SK-N-SH (cell line): ENCODE data around the gene TMEM185A. TPM values are rescaled to one million over a fixed set of nuclear protein-coding genes. Genes with fewer than 3 reads are reported as not detected.

Experiments used
- CTCF ChIA-PET: fragments of 300-600, 350-600 bp; formaldehyde crosslinking; extraction: SDS; loops from one replicate; lab custom pipeline; 2021; lab: Yijun Ruan, JAX
- POLR2A ChIA-PET: fragments of 350-600 bp; sonication (Branson Sonifier 250); formaldehyde crosslinking; extraction: SDS; loops from one replicate; lab custom pipeline; 2020; ENCODE audit warnings: antibody characterized with exemption, inconsistent platforms; lab: Yijun Ruan, JAX
- DNase-seq: peaks from one replicate; pipeline ENCODE4 v3.0.0; 2012
- H2AFZ ChIP-seq: fragments of 200-600 bp; sonication (generic); 2 replicates; pipeline ENCODE4 v1.8.1; 2016; ENCODE audit warnings: antibody characterized with exemption, mild to moderate bottlenecking, low read depth
- H3F3A ChIP-seq: fragments of 200-600 bp; sonication (generic); replicated peaks from 2 replicates; pipeline ENCODE3; 2016; ENCODE audit warnings: antibody characterized with exemption, mild to moderate bottlenecking; ENCODE audit not compliant: insufficient read depth
- H3K27ac ChIP-seq, 2 experiments: fragments of 200-500 bp in 1 of 2; fragments of 200-600 bp in 1 of 2; sonication (Bioruptor generic) in 1 of 2; sonication (generic), shearing (Covaris generic) in 1 of 2; 2 replicates each; pipeline versions ENCODE4 v1.5.1 to v1.6.1; 2014 to 2016; ENCODE audit warnings: low read depth in 2 of 2, inconsistent platforms in 1 of 2, low read length in 1 of 2, mild to moderate bottlenecking in 1 of 2, mixed read lengths in 1 of 2
- H3K27me3 ChIP-seq: fragments of 200-600 bp; sonication (generic), shearing (Covaris generic); 2 replicates; pipeline ENCODE4 v1.6.1; 2016; ENCODE audit warnings: mixed run types; ENCODE audit not compliant: insufficient read depth
- H3K36me3 ChIP-seq, 2 experiments: fragments of 200-500 bp in 1 of 2; fragments of 200-600 bp in 1 of 2; sonication (Bioruptor generic) in 1 of 2; sonication (generic) in 1 of 2; replicated peaks in 1 of 2; 2 replicates each; pipeline versions ENCODE3 to v1.5.1; 2014 to 2016; ENCODE audit warnings: low read length in 1 of 2, mild to moderate bottlenecking in 1 of 2; ENCODE audit not compliant: insufficient read depth in 2 of 2, control insufficient read depth in 1 of 2
- H3K4me1 ChIP-seq, 2 experiments: fragments of 200-500 bp in 1 of 2; fragments of 200-600 bp in 1 of 2; sonication (Bioruptor generic) in 1 of 2; sonication (generic), shearing (Covaris generic) in 1 of 2; 2 replicates each; pipeline versions ENCODE4 v1.5.1 to v1.6.1; 2014 to 2016; ENCODE audit warnings: low read depth in 1 of 2, low read length in 1 of 2, mixed run types in 1 of 2; ENCODE audit not compliant: insufficient read depth in 2 of 2, control insufficient read depth in 1 of 2
- H3K4me2 ChIP-seq: fragments of 200-600 bp; sonication (generic), shearing (Covaris generic); 2 replicates; pipeline ENCODE4 v1.6.1; 2017; ENCODE audit warnings: mixed run types
- H3K4me3 ChIP-seq, 2 experiments: fragments of 200-500 bp in 1 of 2; fragments of 200-600 bp in 1 of 2; sonication (Bioruptor generic) in 1 of 2; sonication (generic), shearing (Covaris generic) in 1 of 2; 2 replicates each; pipeline versions ENCODE4 v1.5.1 to v1.8.1; 2014 to 2016; ENCODE audit warnings: low read depth in 2 of 2, inconsistent platforms in 1 of 2, low read length in 1 of 2, mild to moderate bottlenecking in 1 of 2, mixed read lengths in 1 of 2, moderate library complexity in 1 of 2
- H3K79me2 ChIP-seq: fragments of 200-600 bp; sonication (generic); 2 replicates; pipeline ENCODE4 v1.8.1; 2017; ENCODE audit warnings: mild to moderate bottlenecking; ENCODE audit not compliant: insufficient read depth
- H3K9ac ChIP-seq: fragments of 200-600 bp; sonication (generic); 2 replicates; pipeline ENCODE4 v1.6.1; 2017; ENCODE audit warnings: mixed run types
- H3K9me2 ChIP-seq: fragments of 200-600 bp; sonication (generic); 2 replicates; pipeline ENCODE4 v1.6.1; 2017; ENCODE audit warnings: mixed run types
- H3K9me3 ChIP-seq: fragments of 200-600 bp; sonication (generic); 2 replicates; pipeline ENCODE4 v1.6.1; 2017; ENCODE audit warnings: mixed run types, mild to moderate bottlenecking, moderate library complexity
- H4K20me1 ChIP-seq: fragments of 200-600 bp; sonication (generic); 2 replicates; pipeline ENCODE4 v1.6.1; 2017; ENCODE audit warnings: mild to moderate bottlenecking, mixed run types; ENCODE audit not compliant: insufficient read depth
- CHD2 ChIP-seq: fragments of 150-350 bp; IDR thresholded peaks from 2 replicates; pipeline ENCODE4 v1.6.1; 2018; ENCODE audit warnings: low read length; ENCODE audit not compliant: partially characterized antibody
- EZH2phosphoT487 ChIP-seq: fragments of 200-600 bp; sonication (generic); IDR thresholded peaks from 2 replicates; pipeline ENCODE4 v1.6.1; 2017; ENCODE audit warnings: low read depth, mixed run types, mild to moderate bottlenecking, antibody characterized with exemption, moderate library complexity, borderline replicate concordance
- FOSL2 ChIP-seq: IDR thresholded peaks from 2 replicates; pipeline ENCODE4 v1.4.0; 2012; ENCODE audit warnings: low read depth, mild to moderate bottlenecking, moderate library complexity, borderline replicate concordance
- JUND ChIP-seq: IDR thresholded peaks from 2 replicates; pipeline ENCODE4 v1.4.0; 2012
- MEF2A ChIP-seq: IDR thresholded peaks from 2 replicates; pipeline ENCODE4 v1.4.0; 2012; ENCODE audit warnings: low read depth, borderline replicate concordance
- MXI1 ChIP-seq: IDR thresholded peaks from 2 replicates; pipeline ENCODE4 v1.6.1; 2012; ENCODE audit warnings: mild to moderate bottlenecking, low read depth, low read length, improper control_type of control experiment
- NFIC ChIP-seq: IDR thresholded peaks from 2 replicates; pipeline ENCODE4 v1.4.0; 2012; ENCODE audit warnings: borderline replicate concordance
- NRF1 ChIP-seq: IDR thresholded peaks from 2 replicates; pipeline ENCODE4 v1.6.1; 2012; ENCODE audit warnings: low read depth, mild to moderate bottlenecking, low read length
- POLR2AphosphoS5 ChIP-seq: IDR thresholded peaks from 2 replicates; pipeline ENCODE4 v1.6.1; 2012; ENCODE audit warnings: low read depth, low read length
- RAD21 ChIP-seq: IDR thresholded peaks from 2 replicates; pipeline ENCODE4 v1.6.1; 2012; ENCODE audit warnings: mild to moderate bottlenecking, low read length
- RCOR1 ChIP-seq: fragments of 150-350 bp; IDR thresholded peaks from 2 replicates; pipeline ENCODE4 v1.6.1; 2017; ENCODE audit warnings: antibody characterized with exemption, low read length
- RFX5 ChIP-seq: IDR thresholded peaks from 2 replicates; pipeline ENCODE4 v1.6.1; 2012; ENCODE audit warnings: mild to moderate bottlenecking, improper control_type of control experiment, low read length
- TCF12 ChIP-seq: IDR thresholded peaks from 2 replicates; pipeline ENCODE4 v1.4.0; 2012
- WGBS: methylation state at CpG from one replicate; pipeline ENCODE4 v1.1.6; 2017; ENCODE audit warnings: low lambda C conversion rate; 5-methylcytosine and 5-hydroxymethylcytosine counted together
- polyA plus RNA-seq, 3 experiments: library from polyadenylated mRNA; depleted of rRNA; stranded (reverse); fragments of >200 nt; gene quantifications; 2 replicates each; pipeline ENCODE4 v1.2.3, GENCODE V29; 2012
- TF ChIP-seq, protein P1 (sequence below): fragments of 150-350 bp; IDR thresholded peaks from 2 replicates; pipeline ENCODE4 v1.6.1; 2016; ENCODE audit warnings: mild to moderate bottlenecking, low read depth, low read length
- TF ChIP-seq, protein P2 (sequence below): fragments of 200-600 bp; sonication (generic); IDR thresholded peaks from 2 replicates; pipeline ENCODE4 v1.6.1; 2017; ENCODE audit warnings: antibody characterized with exemption, mild to moderate bottlenecking, moderate library complexity
- TF ChIP-seq, protein P3 (sequence below): IDR thresholded peaks from 2 replicates; pipeline ENCODE4 v1.4.0; 2012; ENCODE audit warnings: low read depth, borderline replicate concordance

Gene TMEM185A
- polyA plus RNA-seq, 1 of the 3 experiments (the other 2 are of a cell fraction), result 11.9 TPM

DNA sequence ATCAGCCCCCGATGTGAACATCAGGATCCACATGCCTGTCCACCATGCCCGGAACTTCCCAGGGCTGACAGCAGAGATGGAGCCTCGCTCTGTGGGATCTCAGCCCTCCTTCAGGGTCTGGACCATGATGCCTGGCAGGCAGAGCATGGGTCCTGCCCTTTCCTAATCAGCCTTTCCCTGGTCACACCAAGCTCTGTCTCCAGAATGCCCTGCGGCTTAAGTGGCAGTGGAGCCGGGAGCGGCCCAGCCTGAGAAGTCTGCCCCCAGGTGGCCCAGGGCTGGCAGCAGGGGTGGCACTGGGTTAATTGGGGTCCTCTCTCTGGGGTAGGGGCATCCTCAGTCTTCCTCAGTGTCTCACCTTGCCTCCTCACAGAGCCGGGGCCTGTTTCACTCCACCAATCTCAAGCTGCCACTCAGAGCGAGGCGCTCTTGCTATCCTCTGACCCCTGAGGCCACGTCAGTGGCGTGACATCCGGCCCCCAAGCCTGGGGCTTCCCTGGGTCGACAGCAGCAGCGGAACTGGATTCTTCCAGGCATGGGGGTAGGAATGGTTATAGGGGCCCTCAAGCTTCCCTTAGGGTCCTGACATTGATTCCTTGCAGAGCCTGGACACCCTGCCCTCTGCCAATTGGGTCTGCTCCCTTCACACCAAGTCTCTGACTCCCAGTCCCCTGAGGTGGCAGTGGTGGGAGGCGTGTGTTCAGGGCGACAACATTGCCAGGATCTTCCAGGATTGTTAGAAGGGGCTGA, 20.8 kb upstream of the TMEM185A start:
- H3K4me2 ChIP-seq, result no peak overlapping the region
- no peaks in the 10 kb centered on the region for H3F3A ChIP-seq
- H2AFZ ChIP-seq, result no peak overlapping the region
- H4K20me1 ChIP-seq, result no peaks in the 10 kb centered on the region
- H3K79me2 ChIP-seq, result no peaks in the 10 kb centered on the region
- POLR2A ChIA-PET, result no interaction called here
- no peak overlapping the region for H3K4me3 ChIP-seq
- no peak overlapping the region for H3K9ac ChIP-seq
- TF ChIP-seq EZH2phosphoT487 (no peak), NRF1 (no peak), POLR2AphosphoS5 (no peak), FOSL2 (no peak), RCOR1 (no peak), RAD21 (no peak), RFX5 (no peak), CHD2 (no peak), MXI1 (no peak), MEF2A (no peak), TCF12 (no peak), JUND (no peak), NFIC (no peak)
- TF ChIP-seq, protein P1, sequence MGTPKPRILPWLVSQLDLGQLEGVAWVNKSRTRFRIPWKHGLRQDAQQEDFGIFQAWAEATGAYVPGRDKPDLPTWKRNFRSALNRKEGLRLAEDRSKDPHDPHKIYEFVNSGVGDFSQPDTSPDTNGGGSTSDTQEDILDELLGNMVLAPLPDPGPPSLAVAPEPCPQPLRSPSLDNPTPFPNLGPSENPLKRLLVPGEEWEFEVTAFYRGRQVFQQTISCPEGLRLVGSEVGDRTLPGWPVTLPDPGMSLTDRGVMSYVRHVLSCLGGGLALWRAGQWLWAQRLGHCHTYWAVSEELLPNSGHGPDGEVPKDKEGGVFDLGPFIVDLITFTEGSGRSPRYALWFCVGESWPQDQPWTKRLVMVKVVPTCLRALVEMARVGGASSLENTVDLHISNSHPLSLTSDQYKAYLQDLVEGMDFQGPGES, result no peak
- TF ChIP-seq, protein P2, sequence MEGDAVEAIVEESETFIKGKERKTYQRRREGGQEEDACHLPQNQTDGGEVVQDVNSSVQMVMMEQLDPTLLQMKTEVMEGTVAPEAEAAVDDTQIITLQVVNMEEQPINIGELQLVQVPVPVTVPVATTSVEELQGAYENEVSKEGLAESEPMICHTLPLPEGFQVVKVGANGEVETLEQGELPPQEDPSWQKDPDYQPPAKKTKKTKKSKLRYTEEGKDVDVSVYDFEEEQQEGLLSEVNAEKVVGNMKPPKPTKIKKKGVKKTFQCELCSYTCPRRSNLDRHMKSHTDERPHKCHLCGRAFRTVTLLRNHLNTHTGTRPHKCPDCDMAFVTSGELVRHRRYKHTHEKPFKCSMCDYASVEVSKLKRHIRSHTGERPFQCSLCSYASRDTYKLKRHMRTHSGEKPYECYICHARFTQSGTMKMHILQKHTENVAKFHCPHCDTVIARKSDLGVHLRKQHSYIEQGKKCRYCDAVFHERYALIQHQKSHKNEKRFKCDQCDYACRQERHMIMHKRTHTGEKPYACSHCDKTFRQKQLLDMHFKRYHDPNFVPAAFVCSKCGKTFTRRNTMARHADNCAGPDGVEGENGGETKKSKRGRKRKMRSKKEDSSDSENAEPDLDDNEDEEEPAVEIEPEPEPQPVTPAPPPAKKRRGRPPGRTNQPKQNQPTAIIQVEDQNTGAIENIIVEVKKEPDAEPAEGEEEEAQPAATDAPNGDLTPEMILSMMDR, result no peak
- TF ChIP-seq, protein P3, sequence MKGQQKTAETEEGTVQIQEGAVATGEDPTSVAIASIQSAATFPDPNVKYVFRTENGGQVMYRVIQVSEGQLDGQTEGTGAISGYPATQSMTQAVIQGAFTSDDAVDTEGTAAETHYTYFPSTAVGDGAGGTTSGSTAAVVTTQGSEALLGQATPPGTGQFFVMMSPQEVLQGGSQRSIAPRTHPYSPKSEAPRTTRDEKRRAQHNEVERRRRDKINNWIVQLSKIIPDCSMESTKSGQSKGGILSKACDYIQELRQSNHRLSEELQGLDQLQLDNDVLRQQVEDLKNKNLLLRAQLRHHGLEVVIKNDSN, result no peak
- H3K4me1 ChIP-seq, result no peaks in the 10 kb centered on the region
- H3K27ac ChIP-seq, result no peak overlapping the region
- CTCF ChIA-PET, result no interaction called here
- H3K9me3 ChIP-seq, result no peaks in the 10 kb centered on the region
- 0% methylated on average over 2 of the region's 16 CpGs for WGBS
- H3K9me2 ChIP-seq, result no peaks in the 10 kb centered on the region
- no peaks in the 10 kb centered on the region for H3K27me3 ChIP-seq
- H3K36me3 ChIP-seq, result no peaks in the 10 kb centered on the region
- DNase-seq, result no peak
